HG02938 (cell line): ENCODE measurements around the gene PLB1.

Experiments used
- ATAC-seq: cut with Tn5 transposase; IDR thresholded peaks from one replicate; pipeline ENCODE4 v1.9.1; 2021; ENCODE audit warnings: mild to moderate bottlenecking, moderate library complexity; ENCODE audit not compliant: unreplicated experiment

PLB1 gene

GRCh38 chr2:28496781-28497180 lies 921 bp downstream of the PLB1 start:
- ATAC-seq = no peak

GRCh38 chr2:28497206-28497605 lies 1.3 kb downstream of the PLB1 start:
- no peak for ATAC-seq

DNA sequence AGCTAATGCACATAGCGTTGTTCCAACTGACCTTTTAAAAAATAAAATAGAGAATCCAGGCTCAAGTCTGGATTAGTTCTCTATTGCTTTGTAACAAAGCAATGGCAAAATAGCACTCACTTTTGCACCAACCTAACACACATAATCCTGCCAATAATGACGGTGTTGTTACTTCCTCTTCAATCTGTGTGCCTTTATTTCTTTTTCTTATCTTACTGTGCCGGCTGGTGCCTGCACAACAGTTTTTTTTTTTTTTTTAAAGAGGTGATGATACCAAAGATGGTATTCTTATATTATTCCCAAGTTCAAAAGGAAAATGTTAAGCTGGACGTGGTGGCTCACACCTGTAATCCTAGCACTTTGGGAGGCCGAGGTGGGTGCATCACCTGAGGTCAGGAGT lies 3.4 kb downstream of the PLB1 start:
- no peak for ATAC-seq

DNA sequence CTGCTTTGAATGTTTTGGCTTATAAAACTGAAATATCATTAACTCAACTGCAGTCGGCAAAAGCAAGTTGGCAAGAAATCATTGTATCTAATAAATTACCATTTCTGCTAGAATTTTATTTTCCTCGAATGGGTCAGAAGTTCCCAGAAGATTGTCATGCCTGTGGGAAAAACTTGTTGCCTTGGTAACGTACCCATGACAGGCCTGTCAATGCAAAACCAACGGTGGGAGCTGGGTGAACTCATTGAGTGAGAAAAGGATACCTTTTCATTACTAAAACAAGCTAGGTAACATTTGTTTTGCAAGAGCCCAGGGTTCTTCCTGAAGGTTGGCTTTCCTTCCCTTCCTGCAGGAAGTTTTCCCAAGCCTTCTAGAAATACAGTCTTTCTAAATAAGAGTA lies 9.5 kb downstream of the PLB1 start:
- ATAC-seq = no peak

- ATAC-seq = no peak
Observed at GRCh38 chr2:28506112-28506910, 10.5 kb downstream of the PLB1 start.

DNA sequence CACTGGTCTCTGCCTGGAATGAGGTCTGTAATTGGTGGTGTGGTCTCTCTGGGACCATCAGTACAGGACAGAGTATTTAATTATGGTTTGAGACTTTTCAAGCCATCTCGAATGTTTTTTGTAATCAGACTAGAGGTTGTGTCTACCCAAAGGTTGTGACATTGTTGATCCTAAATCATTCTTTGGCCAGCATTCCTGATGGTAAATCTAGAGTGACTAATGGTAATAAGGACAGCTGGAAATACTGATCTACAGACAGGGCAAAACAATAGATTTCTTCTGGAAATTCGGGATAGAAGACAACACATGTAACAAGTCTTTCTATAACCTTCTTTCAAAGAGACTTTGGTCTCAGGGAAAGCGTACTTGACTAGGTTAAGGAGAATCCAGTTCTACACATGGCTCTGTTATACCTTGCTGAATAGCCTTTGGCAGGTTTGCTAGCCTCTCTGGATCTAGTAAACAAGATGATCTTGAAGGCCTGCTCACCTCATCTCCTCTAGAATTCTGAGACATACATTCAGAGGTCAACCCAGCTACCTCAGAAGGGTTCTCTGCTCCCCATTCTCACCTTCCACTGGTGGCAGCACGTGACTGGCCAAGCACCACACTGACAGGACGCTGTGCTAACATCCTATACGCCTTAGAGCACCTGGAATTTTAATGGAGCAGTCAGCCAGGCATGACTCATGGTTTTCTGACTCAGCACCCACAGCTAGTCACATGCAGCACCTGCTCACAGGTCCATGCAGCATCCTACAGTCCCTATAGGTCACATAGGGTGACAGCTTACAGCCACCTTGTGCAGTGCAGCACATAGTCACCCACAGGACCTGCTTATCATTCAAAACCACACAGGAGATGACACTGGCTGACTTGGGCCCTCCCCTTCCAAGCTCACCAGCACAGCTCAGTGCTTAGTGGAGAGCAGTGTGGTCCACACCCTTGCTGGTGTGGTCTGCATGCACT lies 12.2 kb downstream of the PLB1 start:
- ATAC-seq = no peak

DNA sequence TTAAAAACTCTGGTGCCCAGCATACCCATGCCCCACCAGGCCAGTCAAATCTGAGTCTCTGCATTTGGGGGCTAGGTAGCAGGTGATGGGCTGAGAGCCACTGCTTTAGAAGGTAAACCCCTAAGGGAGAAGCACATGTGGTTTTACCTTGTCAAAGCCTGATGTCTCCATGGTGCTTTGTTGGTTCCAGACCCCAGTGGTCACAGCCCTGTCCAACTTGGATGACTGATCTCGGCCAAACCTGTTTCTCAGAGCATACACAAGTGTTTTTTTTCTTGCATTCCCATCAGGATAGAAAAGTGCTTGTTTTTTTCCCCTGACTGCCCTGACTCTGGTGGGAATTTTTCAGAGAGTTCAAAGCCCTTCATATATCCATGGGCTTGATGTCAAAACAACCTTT lies 13.5 kb downstream of the PLB1 start:
- ATAC-seq = no peak

DNA sequence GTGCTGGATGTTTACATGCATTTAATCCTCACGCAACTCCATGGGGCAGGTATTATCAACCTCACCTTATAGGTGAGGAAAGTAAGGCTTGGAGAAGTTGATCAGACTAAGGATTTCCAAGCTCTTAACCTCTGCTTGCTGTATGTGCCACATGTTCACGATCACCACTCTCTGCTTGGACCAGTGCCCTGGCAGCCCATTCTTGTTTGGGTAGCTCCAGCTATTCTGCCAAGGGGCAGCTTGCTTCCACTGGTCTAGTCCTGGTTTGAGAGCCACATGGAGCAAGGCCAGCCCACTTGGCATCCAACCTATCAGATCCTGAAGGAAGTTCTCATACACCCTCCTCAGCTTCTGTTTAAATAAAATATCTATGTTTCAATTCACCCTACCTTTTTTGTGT lies 14.3 kb downstream of the PLB1 start:
- no peak for ATAC-seq

DNA sequence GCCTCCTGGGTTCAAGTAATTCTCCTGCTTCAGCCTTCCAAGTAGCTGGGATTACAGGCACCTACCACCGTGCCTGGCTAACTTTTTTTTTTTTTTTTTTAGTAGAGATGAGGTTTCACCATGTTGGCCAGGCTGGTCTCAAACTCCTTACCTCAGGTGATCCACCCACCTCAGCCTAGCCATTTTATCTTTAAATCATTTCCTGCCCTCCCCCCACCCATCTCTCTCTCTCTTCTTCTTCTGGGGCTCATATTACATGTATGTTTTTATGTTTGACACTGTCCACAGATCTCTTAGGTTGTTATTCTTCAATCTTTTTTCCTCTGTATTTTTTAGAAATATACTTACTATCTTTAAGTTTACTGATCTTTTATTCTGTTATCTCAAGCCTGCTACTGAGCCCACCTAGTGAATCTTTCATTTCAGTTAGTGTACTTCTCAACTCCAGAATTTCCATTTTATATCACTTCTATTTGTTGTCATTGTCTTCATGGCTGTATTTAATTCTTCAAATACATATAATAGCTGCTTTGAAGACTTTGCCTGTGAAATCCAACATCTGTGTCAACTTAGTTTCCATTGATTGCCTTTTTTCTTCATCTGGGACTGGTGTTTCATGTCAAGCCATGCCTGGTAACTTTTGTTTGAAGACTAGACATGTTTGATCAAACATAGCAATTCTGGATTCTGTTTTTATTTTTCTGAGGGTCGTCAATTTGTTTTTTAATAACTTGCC lies 16.2 kb downstream of the PLB1 start:
- ATAC-seq = no peak

GRCh38 chr2:28512607-28512965 lies 16.7 kb downstream of the PLB1 start:
- no peak for ATAC-seq

DNA sequence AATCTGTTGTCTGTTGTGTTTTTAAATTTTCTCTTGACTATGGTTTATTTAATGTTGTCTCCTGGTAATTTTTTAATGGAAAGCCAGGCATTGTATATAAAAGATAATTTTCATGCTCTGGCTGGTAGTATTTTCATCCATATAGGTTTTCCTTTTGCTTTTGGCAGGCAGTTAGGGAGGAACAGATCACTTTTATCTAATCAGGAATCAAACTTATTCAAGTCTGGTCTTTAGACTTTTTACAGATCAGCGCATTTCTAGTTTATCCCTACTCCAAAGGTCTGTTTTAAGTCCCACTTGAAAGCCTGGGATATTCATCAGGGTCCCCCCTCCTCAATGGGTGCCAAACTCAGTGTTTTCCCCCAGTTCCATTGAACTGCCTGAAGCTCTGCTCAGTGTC lies 17.2 kb downstream of the PLB1 start:
- no peak for ATAC-seq

GRCh38 chr2:28515176-28515751 lies 19.4 kb downstream of the PLB1 start:
- ATAC-seq = no peak

DNA sequence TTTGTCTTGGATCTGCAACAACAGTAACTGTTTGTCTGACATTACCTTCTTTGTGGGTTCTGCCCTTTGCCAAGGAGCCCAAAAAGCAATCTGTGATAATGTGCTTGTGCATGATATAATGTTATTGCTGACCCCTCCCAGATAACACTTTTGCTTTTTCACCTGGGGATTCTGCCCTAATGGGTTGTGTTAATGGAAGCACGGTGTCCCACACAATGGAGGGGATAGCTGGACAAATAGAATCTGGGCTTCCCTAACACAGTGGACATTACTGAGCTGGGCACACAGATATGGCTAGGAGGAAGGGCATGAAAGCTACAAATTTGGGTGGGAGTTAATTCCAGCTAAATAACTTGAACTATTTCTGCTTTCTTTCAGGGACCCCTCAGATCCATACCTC lies 20.6 kb downstream of the PLB1 start:
- ATAC-seq = no peak

- no peak for ATAC-seq
Observed at GRCh38 chr2:28516950-28517349, 21.1 kb downstream of the PLB1 start.

GRCh38 chr2:28521663-28522062 lies 25.8 kb downstream of the PLB1 start:
- no peak for ATAC-seq

DNA sequence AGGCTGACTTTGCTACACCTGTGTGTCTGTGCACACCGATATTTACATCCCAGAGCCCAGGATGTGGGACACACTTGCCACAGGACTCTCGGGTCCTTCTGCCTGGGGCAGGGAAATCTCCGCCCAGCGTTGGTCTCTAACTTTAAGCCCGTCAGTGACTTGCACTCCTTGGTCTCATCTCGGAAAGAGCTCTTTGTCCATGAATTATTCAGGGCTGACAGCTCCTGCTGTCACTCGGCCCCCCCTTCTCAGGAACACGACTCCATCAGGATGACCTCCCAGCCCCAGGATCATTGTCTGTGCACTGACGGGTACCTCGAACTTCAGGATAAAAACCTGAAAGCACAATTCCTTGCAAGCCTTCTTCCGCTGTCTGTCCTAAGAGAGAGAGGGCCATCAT lies 26.6 kb downstream of the PLB1 start:
- no peak for ATAC-seq

- ATAC-seq = no peak
Observed at GRCh38 chr2:28523902-28524301, 28.0 kb downstream of the PLB1 start.

DNA sequence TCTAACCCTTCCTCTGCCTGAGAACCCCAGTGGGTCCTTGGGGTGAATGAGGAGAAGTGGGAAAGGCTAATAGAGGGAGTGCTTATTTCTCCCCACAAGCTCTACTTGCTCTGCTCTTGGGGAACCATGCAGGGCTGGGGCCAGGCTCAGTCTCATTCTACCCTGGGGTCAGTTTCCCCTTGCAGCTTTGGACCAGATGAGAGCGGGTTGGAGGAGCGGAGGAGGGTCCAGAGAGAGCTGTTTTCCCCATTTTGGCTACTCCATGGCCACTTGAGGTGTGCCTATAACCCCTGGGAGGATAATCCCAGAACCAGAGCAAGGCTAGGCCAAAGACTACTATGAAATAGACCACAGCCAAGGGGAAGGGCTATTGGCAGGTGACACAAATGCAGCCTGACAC lies 29.6 kb downstream of the PLB1 start:
- no peak for ATAC-seq

GRCh38 chr2:28526527-28527132 lies 30.8 kb downstream of the PLB1 start:
- no peak for ATAC-seq

DNA sequence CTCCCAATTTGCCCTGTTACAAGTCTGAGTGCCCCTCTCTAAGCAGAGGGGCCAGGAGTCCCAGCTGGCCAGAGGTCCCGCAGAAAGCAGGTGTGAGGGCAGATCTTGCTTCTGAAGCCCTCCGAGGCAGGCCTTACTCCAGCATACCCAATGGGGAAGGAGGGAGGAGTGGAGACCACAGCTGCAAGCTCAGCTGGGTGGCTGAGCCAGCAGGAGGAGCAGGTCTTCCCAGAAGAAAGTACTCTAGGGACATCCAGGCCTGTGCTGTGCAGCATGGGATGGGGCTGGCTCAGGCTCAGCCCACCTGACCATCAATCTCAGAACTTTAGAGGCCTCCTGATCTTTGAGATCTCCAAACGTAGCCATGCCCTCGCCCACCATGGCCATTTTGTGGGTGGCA lies 31.3 kb downstream of the PLB1 start:
- no peak for ATAC-seq

GRCh38 chr2:28528206-28528605 lies 32.3 kb downstream of the PLB1 start:
- no peak for ATAC-seq
